ENCODE data around the gene MAP3K19. TPM values are rescaled to one million over a fixed set of nuclear protein-coding genes. Genes with fewer than 3 reads are reported as not detected.
"Not testable (repeated sequence)": the region's sequence is repeated elsewhere in the genome, so short reads cannot be mapped to it uniquely, and the experiment has no call there.

Gene MAP3K19
- polyA plus RNA-seq, 5 donors, result 0.90 to 3.5 (median 3.2) TPM

GRCh38 chr2:135052042-135052876, 5.0 kb upstream of the MAP3K19 start, which contains the start of gene RAB3GAP1:
Gene RAB3GAP1, plus strand, starts transcription at chr2:135052292. Its CDS starts 16 bp downstream, at chr2:135052308.
- DNase-seq, result peak; percentile 64 to 76

GRCh38 chr2:135050684-135051083, 3.4 kb upstream of the MAP3K19 start:
- no peak for DNase-seq

DNA sequence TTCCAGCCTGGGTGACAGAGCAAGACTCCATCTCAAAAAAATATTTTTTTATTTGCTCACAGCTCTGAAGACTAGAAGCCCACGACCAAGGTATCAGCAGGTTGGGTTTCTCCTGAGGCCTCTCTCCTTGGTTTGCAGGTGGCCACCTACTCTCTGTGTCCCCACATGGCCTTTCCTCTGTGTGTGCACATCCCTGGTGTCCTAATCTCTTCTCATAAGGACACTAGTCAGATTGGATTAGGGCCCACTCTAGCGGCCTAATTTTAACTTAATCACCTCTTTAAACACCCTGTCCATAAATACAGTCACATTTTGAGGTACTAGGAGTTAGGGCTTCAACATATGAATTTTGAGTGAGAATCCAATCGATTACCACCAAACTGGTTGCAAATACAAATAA, 2.9 kb upstream of the MAP3K19 start:
- no peak for DNase-seq

DNA sequence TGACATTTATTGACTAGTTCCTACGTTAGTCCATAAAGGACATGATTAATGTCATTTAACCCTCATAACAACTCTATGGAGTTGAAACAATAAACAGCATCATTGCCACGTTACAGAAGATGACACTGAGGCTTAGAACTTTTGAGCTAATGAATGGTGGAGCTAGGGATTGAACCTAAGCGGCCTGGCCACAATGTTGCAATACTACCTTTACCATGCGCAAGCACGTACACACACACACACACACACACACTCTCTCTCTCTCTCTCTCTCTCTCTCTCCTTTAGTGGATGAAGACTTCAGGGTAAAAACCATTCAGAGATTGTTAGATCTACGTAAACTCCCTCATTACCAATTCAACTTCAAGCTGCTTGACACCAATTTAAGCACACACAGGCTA, 875 bp upstream of the MAP3K19 start:
- DNase-seq, result no peak

DNA sequence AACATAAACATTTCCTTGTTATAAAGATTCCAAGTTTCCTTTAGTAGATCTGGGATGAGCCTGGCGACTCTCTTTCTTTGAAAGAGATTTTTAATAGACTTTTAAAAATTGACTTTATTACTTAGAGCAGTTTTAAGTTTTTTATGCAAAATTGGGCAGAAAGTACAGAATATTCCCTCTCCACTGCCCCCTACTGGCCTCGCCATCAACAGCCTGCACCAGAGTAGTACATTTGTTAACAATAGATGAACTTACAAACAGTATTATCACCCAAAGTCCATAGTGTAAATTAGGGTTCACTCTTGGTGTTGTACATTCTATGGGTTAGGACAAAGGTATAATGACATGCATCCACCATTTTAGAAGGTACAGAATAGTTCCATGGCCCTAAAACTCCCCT, 3.9 kb downstream of the MAP3K19 start:
- no peak for DNase-seq

GRCh38 chr2:135037831-135038230, 9.4 kb downstream of the MAP3K19 start:
- DNase-seq, result no peak

- not testable (repeated sequence) for DNase-seq
Measured at GRCh38 chr2:135033216-135033615, 14.0 kb downstream of the MAP3K19 start.

- peak in 1 of 2 donors; percentile 23 for DNase-seq
Measured at GRCh38 chr2:135030826-135031225, 16.4 kb downstream of the MAP3K19 start.

DNA sequence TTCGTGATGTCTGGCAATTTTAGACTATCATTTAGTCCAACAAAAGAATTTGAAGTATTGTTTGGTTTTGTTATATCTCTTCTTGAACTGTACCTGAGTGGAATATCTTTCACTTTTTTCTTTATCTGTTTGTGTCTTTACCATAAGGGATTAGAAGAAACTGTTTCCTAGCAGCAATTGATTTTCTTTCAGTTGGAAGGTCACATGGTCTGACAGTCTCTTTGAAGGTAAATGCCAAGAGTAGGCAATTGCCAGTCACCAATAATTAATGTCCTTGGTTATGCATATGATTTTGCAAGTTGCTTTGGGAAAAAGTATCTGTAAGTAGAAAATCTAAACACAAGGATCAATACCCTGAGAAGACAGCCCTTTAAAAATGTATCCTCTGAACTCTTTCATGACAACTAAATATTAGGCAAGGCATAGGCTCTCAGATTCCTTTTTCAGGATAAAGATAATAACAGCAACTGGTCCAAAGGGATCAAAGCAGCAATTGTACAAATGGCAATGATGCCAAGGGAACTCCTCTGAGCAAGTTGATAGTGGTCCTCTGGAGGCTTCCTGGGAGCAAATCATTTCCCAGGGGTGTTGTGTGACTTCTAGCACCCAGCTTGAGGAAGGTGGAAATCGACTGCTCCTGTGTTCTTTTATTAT, 17.6 kb downstream of the MAP3K19 start:
- DNase-seq, result no peak

DNA sequence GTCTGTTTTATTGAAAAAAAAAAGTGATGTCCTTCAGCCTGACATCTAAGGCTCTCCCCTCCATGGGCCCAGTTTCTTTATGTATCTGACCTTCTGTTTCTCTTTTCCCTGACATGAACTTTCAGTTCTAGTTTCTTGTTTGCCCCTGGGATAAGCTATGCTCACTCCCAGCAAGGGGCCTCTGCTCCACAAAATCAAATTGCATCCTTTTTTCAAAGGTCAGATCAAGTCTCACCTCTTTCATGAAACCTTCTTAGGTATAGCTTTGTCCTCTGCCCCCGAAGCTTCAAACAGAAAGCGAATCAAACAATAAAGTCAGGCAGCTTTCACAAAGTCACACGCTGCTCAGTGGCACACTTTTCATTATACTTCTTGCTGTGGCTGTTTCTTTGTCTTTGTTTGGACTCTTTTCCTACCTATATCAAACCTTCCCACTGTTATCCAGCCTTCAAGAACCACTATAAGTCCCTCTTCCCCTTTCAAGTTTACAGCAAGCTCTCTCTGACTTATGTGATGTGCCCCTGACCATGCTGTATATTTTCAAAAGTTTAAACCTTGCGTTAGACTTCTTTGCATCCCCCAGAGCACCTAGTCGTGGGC, 23.3 kb downstream of the MAP3K19 start:
- no peak for DNase-seq

- DNase-seq, result no peak
Measured at GRCh38 chr2:135022952-135023880, 24.0 kb downstream of the MAP3K19 start.

DNA sequence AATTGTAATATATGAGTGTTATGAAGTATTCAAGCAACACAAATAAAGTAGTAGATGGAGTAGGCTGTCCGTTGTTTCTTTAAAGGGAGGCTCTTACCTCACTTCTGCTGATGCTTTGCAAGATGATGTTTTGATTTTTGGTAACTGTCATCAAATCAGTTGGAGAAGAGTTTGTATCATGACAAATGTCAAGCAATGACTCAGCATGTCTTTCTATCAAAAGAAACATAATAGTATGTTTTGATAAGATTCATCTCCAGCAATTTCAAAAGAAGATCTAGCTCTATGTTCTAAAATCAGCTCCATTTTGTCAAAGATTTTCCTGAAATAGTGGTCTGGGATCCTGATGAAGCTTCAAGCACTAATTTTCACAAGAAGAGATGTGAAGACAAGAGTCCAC, 25.6 kb downstream of the MAP3K19 start:
- no peak for DNase-seq

- no peak for DNase-seq
Measured at GRCh38 chr2:135011633-135012032, 35.6 kb downstream of the MAP3K19 start.

DNA sequence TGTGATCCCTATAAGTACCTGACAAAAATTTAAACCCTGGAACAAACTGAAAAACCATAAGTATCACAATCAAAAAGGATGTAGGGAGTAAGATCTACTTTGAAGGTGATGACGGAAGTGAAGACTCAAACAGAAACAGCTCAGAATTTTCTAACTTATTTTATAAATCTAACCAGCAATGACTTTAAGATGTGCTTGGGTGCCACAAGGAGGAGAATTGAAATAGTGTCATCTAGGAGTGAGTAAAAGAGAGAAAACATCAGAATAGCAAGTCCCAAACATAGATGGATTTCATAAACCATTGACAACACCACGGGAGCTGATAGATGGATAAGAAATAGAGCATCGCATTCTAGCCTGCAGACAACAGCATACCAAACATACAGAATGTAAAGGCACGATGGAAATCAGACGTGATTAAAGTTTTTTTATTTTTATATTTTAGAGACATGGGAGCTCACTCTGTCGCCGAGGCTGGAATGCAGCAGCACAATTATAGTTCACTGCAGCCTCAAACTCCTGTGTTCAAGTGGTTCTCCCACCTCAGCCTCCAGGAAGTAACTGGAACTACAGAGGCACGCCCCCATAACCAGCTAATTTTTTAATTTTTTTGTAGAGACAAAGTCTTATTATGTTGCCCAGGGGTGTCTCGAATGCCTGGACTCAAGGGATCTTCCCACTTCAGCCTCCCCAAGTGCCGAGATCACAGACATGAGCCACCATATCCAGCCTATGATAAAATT, 36.9 kb downstream of the MAP3K19 start:
- no peak for DNase-seq

- DNase-seq, result no peak
Measured at GRCh38 chr2:135009339-135009738, 37.9 kb downstream of the MAP3K19 start.

- DNase-seq, result no peak
Measured at GRCh38 chr2:135005753-135006152, 41.5 kb downstream of the MAP3K19 start.

DNA sequence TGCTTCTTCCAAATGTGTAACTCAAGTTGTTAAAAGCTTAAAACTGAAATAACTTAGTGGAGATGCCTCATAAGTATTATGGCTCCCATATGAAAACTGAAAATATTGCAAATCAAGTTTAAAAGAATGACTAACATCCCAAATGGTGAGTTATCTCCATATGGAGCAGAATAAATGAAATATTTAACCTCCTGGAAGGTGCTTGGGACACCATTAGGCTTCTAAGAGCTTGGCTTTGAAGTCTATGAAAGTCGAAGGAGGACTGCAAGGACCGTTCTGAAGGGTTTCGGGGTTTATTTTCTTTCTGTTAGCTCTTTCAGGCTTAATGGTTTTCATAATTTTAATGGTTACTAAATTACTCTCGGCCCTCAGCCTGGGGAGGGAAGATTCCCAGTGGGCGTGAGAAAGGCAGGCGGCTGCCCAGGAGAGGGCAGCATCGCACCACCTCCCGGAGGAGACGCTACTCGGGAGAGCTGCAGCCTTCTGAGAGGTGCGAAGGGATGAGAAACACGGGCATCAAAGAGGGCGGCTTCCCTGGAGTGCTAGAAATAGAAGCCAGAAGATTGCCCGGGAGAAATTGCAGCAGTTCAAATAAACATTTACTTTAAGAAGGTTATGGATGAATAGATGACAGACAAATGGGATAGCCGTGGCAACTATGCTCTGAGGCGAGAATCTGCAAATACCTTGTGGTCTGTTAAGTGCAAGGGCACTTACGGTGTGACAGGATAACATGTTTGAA, 43.1 kb downstream of the MAP3K19 start:
- peak; percentile 56 to 63 for DNase-seq

DNA sequence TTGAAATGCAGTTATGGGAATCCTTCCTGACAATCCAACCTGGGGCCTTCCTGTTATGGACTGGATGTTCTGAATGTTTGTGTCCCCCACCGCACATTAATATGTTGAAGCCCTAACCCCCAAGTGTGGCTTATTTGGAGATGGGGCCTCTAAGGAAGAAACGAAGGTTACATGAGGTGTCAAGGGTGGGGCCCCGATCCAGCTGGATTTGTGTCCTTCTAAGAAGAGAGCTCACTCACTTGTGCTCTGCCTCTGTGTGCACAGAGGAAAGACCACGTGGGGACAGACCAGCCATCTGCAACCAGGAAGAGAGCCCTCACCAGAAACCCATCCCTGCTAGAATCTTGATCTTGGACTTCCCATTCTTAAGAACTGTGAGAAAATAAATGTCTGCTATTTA, 44.4 kb downstream of the MAP3K19 start:
- DNase-seq, result no peak

DNA sequence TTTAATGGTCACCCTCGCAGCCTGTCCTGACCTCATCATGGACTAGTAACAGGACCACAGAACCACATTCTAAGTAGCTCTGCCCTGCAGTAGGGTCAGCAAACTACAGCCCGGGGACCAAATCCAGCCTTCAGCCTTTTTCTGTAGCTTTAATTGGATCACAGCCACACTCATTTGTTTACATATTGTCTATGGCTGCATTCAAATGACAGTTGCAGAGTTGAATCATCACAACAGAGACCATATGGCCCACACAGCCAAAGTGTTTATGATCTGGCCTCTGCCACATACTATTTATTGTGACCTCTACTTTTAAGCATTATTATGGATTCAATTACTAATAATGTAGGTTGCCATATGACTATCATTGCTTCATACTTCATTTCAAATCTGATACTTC, 47.7 kb downstream of the MAP3K19 start:
- DNase-seq, result no peak

DNA sequence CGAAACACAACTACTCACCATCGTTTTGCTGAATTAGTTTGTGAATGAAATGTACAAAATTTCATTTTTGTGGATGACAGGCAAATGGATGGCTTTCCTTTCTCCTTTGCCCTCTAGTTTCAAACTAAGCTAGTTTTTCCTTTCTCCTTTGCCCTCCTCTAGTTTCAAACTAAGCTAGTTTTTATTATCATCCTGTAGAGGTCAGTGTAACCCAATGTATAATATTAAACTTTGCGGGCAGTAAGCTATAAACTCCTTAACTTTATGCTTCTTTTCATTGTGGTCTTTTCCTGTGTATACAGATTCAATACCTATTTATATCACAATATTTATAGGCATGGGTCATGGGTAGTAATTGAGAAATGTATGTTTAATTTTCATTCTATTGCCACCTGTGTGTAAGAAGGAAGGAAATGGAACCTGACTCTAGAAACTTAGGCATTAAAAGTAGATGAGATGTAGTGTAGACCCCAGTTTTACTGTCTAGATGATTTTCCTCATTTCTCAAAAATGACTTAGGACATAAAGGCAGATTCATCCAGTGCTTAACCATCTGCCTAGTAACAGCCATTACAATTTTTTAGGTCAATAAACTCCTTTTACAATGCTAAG, 58.1 kb downstream of the MAP3K19 start:
- no peak for DNase-seq

Measured in right lung (tissue), 5 donors.